IMR-90 (cell line): Measurements from ENCODE around the gene MAP4.

Source experiments
- CHD1 ChIP-seq: IDR thresholded peaks from 2 replicates; pipeline ENCODE4 v1.6.1; 2012; ENCODE audit warnings: low read depth, low read length, improper control_type of control experiment
- NFE2L2 ChIP-seq: fragments of 150-350 bp; IDR thresholded peaks from 2 replicates; pipeline ENCODE4 v1.6.1; 2016; ENCODE audit warnings: low read depth, mild to moderate bottlenecking, low read length
- POLR2A ChIP-seq: IDR thresholded peaks from 2 replicates; pipeline ENCODE4 v1.6.1; 2012; ENCODE audit warnings: mild to moderate bottlenecking, low read depth, low read length
- RAD21 ChIP-seq: IDR thresholded peaks from 2 replicates; pipeline ENCODE4 v1.6.1; 2012; ENCODE audit warnings: low read length, improper control_type of control experiment
- RFX5 ChIP-seq: IDR thresholded peaks from 2 replicates; pipeline ENCODE4 v1.8.0; 2012; ENCODE audit warnings: low read depth, mild to moderate bottlenecking, low read length, moderate library complexity
- TF ChIP-seq, protein P1 (sequence below): conservative IDR thresholded peaks from 2 replicates; pipeline ENCODE4 v1.5.1; 2012; ENCODE audit warnings: mild to moderate bottlenecking, low read depth, low read length, improper control_type of control experiment
- TF ChIP-seq, protein P2 (sequence below): fragments of 150-350 bp; IDR thresholded peaks from 2 replicates; pipeline ENCODE4 v1.6.1; 2017; ENCODE audit warnings: mild to moderate bottlenecking, antibody characterized with exemption, low read length, low read depth
- TF ChIP-seq, protein P3 (sequence below): fragments of 150-350 bp; IDR thresholded peaks from 2 replicates; pipeline ENCODE4 v1.6.1; 2016; ENCODE audit warnings: low read depth, mild to moderate bottlenecking, low read length, moderate library complexity, borderline replicate concordance

DNA sequence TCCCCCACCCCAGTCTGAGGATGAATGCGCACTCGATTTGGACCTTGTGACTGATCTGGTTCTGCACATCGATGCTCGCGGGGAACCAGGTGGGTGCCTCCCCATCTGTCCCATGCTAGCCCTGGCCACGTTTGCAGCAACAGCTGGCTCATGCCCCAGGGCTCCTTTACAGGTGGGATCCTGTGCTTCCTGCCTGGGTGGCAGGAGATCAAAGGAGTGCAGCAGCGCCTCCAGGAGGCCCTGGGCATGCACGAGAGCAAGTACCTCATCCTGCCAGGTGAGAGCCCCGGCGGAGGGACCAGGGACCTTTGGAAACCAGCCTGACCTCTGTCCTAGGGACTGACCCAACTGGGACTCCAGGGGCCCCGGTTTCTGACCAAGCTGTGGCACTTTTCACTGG is 169.0 kb downstream of the MAP4 start:
- TF ChIP-seq, protein P1, sequence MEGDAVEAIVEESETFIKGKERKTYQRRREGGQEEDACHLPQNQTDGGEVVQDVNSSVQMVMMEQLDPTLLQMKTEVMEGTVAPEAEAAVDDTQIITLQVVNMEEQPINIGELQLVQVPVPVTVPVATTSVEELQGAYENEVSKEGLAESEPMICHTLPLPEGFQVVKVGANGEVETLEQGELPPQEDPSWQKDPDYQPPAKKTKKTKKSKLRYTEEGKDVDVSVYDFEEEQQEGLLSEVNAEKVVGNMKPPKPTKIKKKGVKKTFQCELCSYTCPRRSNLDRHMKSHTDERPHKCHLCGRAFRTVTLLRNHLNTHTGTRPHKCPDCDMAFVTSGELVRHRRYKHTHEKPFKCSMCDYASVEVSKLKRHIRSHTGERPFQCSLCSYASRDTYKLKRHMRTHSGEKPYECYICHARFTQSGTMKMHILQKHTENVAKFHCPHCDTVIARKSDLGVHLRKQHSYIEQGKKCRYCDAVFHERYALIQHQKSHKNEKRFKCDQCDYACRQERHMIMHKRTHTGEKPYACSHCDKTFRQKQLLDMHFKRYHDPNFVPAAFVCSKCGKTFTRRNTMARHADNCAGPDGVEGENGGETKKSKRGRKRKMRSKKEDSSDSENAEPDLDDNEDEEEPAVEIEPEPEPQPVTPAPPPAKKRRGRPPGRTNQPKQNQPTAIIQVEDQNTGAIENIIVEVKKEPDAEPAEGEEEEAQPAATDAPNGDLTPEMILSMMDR: no peak
- TF ChIP-seq POLR2A (peak; percentile 17; the same call in 1 of the 2 replicates), NFE2L2 (no peak), RAD21 (no peak), RFX5 (no peak), CHD1 (no peak)
- TF ChIP-seq, protein P2, sequence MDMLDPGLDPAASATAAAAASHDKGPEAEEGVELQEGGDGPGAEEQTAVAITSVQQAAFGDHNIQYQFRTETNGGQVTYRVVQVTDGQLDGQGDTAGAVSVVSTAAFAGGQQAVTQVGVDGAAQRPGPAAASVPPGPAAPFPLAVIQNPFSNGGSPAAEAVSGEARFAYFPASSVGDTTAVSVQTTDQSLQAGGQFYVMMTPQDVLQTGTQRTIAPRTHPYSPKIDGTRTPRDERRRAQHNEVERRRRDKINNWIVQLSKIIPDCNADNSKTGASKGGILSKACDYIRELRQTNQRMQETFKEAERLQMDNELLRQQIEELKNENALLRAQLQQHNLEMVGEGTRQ: no peak
- TF ChIP-seq, protein P3, sequence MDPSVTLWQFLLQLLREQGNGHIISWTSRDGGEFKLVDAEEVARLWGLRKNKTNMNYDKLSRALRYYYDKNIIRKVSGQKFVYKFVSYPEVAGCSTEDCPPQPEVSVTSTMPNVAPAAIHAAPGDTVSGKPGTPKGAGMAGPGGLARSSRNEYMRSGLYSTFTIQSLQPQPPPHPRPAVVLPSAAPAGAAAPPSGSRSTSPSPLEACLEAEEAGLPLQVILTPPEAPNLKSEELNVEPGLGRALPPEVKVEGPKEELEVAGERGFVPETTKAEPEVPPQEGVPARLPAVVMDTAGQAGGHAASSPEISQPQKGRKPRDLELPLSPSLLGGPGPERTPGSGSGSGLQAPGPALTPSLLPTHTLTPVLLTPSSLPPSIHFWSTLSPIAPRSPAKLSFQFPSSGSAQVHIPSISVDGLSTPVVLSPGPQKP: no peak
